Fibroblast of the aortic adventitia (primary cell): ENCODE measurements around the gene ASPHD2. TPM values are rescaled to one million over a fixed set of nuclear protein-coding genes. Genes with fewer than 3 reads are reported as not detected.
A peak's percentile ranks its signal among the peaks of the same experiment; 100 is the strongest.

Source experiments
- DNase-seq: peaks from one replicate; pipeline ENCODE4 v3.0.0-alpha.2; 2010; ENCODE audit warnings: low read depth
- H3K4me3 ChIP-seq: 2 replicates; pipeline ENCODE4 v1.5.1; 2011; ENCODE audit warnings: low read depth, mild to moderate bottlenecking, control low read depth, low read length, moderate library complexity
- CTCF ChIP-seq: IDR thresholded peaks from 2 replicates; pipeline ENCODE4 v1.5.1; 2011; ENCODE audit warnings: mild to moderate bottlenecking, low read length, control low read depth, inconsistent platforms; ENCODE audit not compliant: insufficient read depth
- total RNA-seq: library from RNA; depleted of rRNA; stranded (reverse); fragments of >200 nt; gene quantifications from 2 replicates; pipeline ENCODE4 v1.2.3, GENCODE V29; 2012; ENCODE audit warnings: low replicate concordance

The ASPHD2 gene
- total RNA-seq, 1 donor, result 4.2 TPM

DNA sequence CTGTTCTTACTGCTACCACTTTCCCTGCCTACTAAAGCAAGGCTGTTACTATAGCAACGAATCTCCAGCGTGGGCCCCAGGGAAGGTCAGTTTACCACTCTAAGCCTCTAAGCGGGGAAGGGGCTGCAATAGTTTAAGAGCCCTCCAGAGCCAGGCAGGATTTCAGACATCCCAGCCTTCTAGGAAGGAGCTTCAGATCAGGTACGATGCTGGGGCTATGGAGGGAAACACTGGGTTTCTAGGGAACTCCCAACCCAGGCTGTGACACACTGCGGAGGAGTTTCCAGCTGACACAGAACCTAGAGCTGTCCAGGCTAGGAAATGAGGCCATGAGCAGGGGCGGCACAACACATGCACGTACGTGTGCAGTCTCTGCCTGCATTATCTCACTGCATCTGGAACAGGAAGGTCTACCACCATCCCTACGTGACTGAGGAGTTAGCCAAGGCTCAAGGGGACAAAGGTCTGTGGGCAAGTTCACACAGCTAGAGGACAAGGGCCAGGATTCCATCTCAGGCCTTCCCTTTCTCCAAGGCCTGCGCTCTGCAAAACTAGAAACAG is 34.1 kb downstream of the ASPHD2 start:
- TF ChIP-seq CTCF, result no peak
- no peak overlapping the region for H3K4me3 ChIP-seq
- DNase-seq, result no peak

GRCh38 chr22:26463688-26464087 is 34.6 kb downstream of the ASPHD2 start:
- no peak overlapping the region for H3K4me3 ChIP-seq
- TF ChIP-seq CTCF, result no peak

DNA sequence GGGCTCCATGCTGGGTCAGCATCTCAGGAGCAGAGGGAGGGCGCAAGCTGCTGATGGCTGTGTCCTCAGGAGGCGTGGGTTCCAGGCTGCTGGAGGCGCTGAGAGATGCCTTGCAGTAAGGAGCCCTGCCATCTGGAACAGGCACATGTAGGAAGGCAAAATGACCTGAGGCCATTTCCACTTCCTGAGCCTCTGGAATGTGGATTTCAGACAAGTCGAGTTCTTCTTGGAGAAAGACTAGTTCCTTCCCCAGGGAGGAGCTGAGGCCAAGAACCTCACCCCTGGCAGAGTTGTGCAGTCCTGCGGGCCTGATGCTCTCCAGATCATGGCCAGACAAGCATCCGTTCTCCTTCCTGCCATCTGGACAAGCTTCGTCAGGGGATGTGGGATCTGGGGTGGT is 35.3 kb downstream of the ASPHD2 start:
- peak; percentile 77 for DNase-seq
- TF ChIP-seq CTCF, result no peak
- H3K4me3 ChIP-seq, result no peak overlapping the region

More at GRCh38 chr22:26463688-26464087, 34.6 kb downstream of the ASPHD2 start:
- no peak for DNase-seq

GRCh38 chr22:26466196-26466595 is 37.1 kb downstream of the ASPHD2 start:
- no peak overlapping the region for H3K4me3 ChIP-seq
- TF ChIP-seq CTCF, result no peak
- no peak for DNase-seq

DNA sequence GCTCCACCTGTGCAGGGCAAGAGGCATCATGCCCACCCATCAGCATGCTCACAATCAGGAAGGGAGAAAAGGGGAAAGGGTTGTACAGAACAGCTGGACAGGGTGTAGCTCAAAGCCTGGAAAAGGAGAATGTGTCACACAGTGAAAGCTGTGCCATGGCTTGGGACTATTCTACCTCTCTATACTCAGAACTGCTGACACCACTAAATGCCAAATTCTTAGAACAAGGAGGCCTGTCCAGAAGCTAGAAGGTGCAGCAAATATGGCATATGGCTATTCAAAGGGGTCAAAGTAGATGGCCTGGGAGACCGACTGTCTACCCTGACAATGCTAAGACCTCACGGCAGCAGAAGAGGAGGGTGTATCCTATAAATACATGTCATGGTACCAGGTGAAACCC is 41.7 kb downstream of the ASPHD2 start:
- no peak for TF ChIP-seq CTCF
- no peak overlapping the region for H3K4me3 ChIP-seq
- no peak for DNase-seq

GRCh38 chr22:26471522-26471921 is 42.5 kb downstream of the ASPHD2 start:
- H3K4me3 ChIP-seq, result no peak overlapping the region
- TF ChIP-seq CTCF, result no peak
- peak; percentile 35 for DNase-seq

- TF ChIP-seq CTCF, result no peak
- no peak overlapping the region for H3K4me3 ChIP-seq
- DNase-seq, result no peak
Observed at GRCh38 chr22:26474682-26475081, 45.6 kb downstream of the ASPHD2 start.
